LHCN-M2 (cell line): ENCODE measurements around the gene MPG. TPM values are rescaled to one million over a fixed set of nuclear protein-coding genes. Genes with fewer than 3 reads are reported as not detected.

ENCODE experiments used
- DNase-seq: peaks from one replicate; pipeline ENCODE4 v3.0.0-alpha.2; 2012; ENCODE audit warnings: low read depth
- total RNA-seq: library from RNA; depleted of rRNA; stranded (reverse); fragments of >200 nt; gene quantifications from 2 replicates; pipeline ENCODE4 v1.2.3, GENCODE V29; 2014

The MPG gene
- total RNA-seq, 1 experiment from 2014 or later = 304 TPM

DNA sequence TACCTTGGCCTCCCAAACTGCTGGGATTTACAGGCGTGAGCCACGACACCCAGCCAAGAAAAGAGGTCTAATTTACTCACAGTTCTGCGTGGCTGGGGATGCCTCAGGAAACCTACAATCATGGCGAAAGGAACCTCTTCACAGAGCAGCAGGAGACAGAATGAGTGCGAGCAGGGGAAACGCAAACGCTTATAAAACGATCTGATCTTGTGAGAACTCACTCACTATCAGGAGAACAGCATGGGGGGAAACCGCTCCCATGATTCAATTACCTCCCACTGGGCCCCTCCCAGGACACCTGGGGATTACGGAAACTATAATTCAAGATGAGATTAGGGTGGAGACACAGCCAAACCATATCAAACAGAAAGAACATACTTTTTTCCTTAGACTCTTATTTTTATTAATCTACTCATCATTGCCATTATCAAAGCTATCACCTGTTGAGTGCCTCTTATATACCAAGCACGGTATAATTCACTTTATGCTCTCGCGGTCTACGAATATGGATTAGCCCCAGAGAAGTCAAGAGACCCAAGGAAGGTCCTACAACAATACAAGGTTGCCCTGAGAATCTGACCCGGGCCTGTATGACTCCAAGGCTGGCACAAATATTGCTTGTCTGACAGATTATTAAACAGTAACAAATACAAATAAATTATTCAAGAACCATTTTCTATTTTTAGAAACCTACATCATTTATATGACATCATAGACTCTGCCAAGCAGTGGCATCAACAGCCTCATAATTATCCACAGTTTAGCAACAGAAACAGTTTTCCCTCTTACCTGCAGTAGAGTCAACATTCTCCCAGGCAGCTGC lies 27.0 kb upstream of the MPG start:
- no peak for DNase-seq

GRCh38 chr16:53346-54236 lies 24.4 kb upstream of the MPG start, which contains the start of the genes POLR3K and SNRNP25:
TSS of gene POLR3K (minus strand) at chr16:53608. CDS start at chr16:53586, 22 bp downstream.
TSS of gene SNRNP25 (plus strand) at chr16:53828. CDS start at chr16:54017, 189 bp downstream.
- peak; percentile 97 for DNase-seq

DNA sequence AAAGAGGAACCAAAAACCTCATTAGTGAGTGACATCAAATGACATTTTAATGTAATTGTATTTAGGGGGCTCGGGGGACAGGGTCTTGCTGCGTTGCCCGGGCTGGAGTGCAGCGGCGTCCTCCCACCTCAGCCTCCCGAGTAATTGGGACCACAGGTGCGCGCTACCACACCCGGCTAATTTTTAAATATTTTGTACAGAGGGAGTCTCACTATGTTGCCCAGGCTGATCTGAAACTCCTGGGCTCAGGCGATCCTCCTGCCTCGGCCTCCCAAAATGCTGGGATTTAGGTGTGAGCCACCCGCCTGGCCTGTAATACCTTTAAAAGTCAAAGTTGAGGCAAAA lies 23.8 kb upstream of the MPG start:
- DNase-seq = no peak

DNA sequence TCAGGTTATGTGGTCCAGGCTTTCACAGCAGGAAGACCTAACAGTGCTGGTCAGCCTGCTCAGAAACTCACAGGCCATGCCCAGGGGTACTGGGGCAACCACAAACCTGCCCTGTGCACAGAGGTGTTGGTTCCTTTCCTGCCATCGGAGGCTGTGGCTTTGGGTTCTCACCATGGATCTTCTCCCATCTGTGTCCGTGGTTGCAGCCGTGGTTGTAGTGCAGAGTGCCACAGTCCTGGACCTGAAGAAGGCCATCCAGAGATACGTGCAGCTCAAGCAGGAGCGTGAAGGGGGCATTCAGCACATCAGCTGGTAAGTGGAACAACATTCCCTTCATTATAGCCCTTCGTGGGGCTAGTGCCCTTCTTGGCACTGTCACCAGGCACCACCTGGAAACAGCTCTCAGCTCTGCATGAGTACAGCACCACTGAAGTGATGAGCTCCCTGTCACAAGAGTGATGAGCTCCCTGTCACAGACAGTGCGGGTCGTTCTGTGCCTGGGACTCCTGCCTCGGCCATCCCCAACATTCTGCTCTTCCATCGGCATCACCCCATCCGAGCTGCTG lies 22.4 kb upstream of the MPG start:
- no peak for DNase-seq

DNA sequence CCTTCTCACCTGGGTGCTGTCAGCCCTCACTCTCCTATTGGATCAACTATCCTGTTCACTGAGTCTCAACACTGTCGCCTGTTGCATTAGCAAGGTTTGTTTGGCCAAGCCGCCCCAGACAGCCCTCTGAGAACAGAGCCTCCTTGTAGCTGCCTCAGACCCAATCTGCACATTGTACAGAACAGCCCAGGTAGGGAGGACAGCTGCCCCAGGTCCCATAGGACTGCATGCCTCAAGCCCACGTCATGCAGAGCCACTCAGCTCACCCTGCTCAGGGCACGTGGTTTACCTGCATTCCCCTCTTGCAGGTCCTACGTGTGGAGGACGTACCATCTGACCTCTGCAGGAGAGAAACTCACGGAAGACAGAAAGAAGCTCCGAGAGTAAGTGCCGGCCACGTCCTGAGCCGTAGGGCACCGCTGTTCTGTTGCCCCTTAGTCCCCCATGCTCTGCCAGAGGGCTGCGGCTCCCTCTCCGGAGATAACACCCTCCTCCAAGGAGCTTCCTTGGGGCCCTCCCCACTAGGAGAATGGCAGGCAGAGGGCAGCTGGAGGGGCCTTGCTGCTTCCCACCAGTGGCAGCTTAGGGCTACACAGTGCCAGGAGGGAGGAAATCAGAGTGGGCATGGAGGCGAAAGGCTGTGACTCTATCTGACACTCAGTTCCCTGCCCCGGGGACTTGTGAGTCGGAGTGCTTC lies 21.6 kb upstream of the MPG start:
- DNase-seq = no peak

- DNase-seq = no peak
Measured at GRCh38 chr16:57711-58110, 20.3 kb upstream of the MPG start.

GRCh38 chr16:58491-59439 lies 19.3 kb upstream of the MPG start:
- no peak for DNase-seq

DNA sequence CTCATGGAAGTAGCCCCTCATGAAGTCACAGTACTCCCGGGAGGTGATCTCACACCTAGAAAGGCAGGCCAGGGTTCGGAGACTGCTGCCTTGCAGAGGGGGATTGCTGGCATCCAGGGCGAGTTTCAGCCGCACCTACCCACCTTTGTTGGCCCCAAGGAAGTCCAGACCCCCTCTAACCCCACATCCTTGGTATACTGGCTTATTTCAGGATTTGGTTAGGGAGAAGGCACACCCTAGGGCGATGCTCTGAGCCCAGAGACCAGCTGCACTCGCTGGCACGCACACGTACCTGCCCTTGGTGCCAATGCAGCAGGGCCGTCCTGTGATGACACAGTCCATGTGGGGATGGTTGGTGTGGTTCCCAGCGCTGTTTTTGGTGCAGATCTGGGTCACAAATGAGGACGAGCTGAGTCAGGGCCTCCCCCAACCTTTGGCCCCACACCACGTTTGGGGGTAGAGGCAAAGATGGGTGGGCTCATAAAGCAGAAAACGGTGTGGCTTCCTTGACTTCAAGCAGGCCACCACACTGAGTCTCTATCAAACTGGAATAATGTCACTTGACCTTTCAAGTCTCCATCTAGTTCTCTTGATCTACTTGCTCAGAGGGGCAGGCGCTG lies 18.5 kb upstream of the MPG start:
- no peak for DNase-seq

GRCh38 chr16:60166-60565 lies 17.9 kb upstream of the MPG start:
- no peak for DNase-seq

DNA sequence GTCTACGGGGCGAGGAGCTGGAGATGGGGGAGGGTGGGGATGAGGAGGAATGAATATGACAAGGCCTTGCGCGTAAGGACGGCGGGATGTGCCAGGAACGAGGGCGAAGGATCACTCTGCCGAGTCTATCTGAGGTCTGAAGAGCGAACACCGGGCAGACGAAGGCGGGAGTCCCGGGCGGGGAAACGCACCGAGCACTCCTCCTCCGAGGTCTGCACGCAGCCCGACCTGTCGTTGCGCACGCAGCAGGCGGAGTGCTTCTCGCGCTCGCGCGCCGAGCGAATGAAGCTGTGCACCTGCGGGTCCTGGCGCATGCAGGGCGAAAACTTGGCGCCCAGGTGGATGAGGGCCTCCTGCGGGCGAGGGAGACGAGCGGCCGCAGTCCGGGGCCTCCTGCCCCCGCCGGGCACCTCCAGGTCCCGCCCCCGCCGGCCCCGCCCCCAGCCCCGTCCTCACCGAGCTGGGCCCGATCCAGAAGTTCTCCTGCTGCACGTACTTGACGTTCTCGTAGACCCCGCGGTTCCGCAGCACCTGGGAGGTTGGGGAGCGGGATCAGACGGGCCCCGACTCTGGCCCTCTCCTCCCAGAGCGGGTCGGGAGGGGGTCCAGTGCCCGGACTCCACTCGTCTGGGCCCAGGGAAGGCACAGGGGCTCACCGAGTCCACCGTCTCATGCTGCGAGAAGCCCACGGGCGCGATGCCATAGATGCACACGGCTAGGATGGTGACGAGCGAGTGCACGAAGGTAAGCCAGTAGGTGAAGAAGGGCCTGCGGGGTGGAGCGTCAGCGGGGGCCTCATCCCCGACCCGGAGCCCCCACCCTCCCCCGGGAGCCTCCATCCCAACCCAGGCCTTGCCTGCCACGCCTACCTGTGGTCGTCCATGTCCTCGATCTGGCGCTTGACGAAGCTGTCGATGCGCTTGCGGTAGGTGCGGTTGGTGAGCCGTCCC lies 16.8 kb upstream of the MPG start:
- no peak for DNase-seq

DNA sequence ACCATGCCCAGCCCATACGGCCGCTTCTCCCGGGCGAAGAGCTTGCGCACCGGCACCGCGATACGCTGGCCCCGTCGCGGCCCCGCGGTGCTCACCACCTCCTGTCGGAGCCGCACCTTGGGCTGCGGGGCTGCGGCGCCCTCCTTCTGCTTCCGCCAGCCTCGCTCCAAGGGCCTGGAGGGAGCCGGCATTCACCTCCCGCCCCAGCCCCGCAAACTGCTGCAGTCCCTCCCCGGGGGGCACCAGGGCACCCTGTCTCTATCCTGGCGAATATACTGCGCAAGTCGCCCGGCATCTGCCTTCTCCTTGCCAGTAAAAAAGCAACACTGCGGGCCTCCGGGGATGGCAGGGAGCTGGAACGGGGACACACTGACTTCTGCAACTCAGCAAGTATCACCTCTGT lies 16.1 kb upstream of the MPG start:
- no peak for DNase-seq

DNA sequence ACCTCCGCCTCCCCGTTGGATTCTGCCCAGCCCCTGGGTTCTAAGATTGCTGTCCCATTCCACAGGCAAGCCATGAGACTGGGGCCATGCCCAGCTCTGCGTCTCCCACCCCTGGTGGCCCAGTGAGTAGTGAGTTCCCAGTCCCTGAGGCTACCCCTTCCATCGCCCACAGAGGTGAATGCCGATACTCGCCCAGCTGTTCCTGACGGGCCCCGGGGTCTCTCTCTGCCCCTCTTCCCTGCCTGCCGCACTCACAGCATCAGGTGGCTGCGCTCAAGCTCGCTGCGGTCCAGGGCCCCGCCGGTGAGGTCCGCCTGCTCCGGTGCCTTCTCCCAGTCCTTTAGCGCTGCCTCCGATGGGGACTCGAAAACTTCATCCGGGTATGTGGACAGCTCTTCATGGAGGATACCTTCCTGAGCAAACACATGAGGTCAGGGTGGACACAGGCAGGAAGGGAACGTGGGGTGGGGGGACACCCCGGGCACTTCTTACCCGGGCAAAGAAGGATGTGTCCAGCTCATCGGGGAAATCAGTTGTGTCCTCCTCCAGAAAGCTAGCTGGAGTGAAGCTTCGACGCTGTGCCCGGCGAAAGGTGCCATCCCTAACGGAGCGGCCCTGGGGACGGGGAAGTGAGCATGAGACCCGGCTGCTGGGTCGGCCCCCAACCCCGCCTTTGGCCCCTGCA lies 15.6 kb upstream of the MPG start:
- DNase-seq = no peak

DNA sequence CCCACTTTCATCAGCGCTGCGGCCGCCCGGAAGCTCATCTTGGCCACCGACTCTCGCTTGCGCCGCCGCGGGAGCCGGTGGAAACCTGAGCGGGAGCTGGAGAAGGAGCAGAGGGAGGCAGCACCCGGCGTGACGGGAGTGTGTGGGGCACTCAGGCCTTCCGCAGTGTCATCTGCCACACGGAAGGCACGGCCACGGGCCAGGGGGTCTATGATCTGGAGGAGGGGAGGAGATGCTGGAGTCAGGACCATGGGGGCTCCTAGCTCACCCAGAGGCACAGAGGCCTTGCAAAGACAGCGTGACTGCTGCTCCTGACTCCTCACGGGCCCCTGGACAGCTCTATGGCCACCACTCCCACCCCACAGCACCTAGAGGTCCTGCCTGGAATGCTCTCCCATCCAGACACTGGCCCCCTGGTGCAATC lies 15.0 kb upstream of the MPG start:
- DNase-seq = no peak

GRCh38 chr16:63466-63865 lies 14.6 kb upstream of the MPG start:
- DNase-seq = no peak

- DNase-seq = peak; percentile 29
Measured at GRCh38 chr16:63998-64913, 13.8 kb upstream of the MPG start.

GRCh38 chr16:64914-65255 lies 13.1 kb upstream of the MPG start:
- no peak for DNase-seq

- peak; percentile 63 for DNase-seq
Measured at GRCh38 chr16:65745-66144, 12.3 kb upstream of the MPG start.
